Fibroblast of villous mesenchyme (primary cell): ENCODE measurements around the gene SLC2A6. TPM values are rescaled to one million over a fixed set of nuclear protein-coding genes. Genes with fewer than 3 reads are reported as not detected.

ENCODE experiments used
- DNase-seq: peaks from one replicate; pipeline ENCODE4 v3.0.0-alpha.2; 2010; ENCODE audit warnings: low read depth
- H3K4me3 ChIP-seq: 2 replicates; pipeline ENCODE4 v1.5.1; 2011; ENCODE audit warnings: low read depth, mild to moderate bottlenecking, low read length
- total RNA-seq: library from RNA; depleted of rRNA; stranded (reverse); fragments of >200 nt; gene quantifications from 2 replicates; pipeline ENCODE4 v1.2.3, GENCODE V29; 2012
- TF ChIP-seq, protein P1 (sequence below): IDR thresholded peaks from 2 replicates; pipeline ENCODE4 v1.5.1; 2012; ENCODE audit warnings: low read depth, mild to moderate bottlenecking, low read length; ENCODE audit not compliant: insufficient read depth

Gene SLC2A6
- total RNA-seq, 1 donor, result 41.9 TPM

DNA sequence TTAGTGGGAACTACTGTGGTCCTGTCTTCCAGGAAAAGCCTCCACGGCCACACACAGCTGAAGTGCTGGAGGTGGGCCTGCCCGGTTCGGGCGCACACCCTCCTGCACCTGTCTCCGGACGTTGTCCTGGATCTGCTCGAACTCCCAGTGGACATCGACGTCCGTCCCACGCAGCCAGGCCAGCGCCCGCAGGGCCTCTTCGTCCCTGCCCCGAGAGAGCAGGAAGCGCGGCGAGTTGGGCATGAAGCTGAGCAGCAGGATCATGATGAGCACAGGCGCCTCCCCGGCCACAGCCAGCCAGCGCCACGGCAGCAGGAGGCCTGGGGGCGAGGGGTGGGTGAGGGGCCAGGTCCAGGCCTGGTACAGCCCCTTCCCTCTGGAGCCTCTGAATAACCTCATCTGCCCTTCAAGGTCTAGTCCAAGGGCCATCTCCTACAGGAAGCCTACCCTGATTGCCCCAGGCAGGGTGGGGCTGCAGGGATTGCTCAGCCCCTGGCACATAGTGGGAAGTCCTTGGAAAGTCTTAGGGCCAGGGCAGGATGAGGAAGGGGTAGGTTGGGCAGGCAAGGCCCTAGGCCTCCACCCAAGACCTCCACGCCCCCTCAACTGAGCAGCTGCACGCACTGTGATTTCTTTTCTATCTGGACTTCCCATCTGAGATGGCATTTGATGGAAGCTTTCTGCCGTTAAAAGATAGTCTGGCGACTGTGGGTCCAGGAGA is 3.4 kb downstream of the SLC2A6 start:
- DNase-seq, result no peak
- no peak overlapping the region for H3K4me3 ChIP-seq
- TF ChIP-seq, protein P1, sequence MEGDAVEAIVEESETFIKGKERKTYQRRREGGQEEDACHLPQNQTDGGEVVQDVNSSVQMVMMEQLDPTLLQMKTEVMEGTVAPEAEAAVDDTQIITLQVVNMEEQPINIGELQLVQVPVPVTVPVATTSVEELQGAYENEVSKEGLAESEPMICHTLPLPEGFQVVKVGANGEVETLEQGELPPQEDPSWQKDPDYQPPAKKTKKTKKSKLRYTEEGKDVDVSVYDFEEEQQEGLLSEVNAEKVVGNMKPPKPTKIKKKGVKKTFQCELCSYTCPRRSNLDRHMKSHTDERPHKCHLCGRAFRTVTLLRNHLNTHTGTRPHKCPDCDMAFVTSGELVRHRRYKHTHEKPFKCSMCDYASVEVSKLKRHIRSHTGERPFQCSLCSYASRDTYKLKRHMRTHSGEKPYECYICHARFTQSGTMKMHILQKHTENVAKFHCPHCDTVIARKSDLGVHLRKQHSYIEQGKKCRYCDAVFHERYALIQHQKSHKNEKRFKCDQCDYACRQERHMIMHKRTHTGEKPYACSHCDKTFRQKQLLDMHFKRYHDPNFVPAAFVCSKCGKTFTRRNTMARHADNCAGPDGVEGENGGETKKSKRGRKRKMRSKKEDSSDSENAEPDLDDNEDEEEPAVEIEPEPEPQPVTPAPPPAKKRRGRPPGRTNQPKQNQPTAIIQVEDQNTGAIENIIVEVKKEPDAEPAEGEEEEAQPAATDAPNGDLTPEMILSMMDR, result no peak

DNA sequence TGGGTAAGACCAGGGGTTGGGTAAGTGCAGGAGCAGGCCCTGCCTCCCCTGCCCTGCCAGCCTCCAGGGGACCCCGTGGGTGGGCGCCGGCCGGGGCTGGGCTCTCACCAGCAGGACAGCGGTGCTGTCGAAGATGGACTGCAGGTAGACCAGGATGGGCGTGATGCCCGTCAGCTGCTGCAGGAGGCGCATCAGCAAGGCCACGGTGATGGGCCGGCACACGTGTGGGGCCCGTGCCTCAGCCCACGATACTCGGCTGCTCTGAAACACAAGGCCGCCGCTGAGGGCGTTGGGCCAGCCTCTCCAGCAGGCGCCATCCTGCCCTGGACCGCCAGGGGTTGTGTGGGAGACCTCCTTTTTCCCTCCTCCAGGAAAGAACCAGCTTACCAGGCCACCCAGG is 4.0 kb downstream of the SLC2A6 start:
- TF ChIP-seq, protein P1, result no peak
- H3K4me3 ChIP-seq, result no peak overlapping the region
- DNase-seq, result no peak

DNA sequence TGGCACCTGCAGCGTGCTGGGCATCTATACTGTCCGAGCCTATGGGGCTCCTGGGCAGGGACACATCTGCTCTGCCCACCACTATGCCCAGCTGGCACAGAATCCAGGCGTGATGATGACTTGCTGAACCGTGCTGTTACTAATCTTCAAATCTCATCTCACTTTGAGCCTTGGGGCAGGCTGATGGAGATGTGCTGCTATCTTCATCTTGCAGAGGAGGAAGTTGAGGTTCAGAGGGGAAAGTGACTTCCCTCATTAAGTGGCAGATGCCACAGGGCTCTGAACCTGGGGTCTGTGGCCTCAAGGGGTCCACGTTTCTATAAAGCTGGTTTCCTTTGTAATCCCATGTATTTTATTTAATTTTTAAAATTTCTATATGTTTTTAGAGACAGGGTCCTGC is 4.7 kb downstream of the SLC2A6 start:
- no peak overlapping the region for H3K4me3 ChIP-seq
- TF ChIP-seq, protein P1, result no peak
- DNase-seq, result no peak

DNA sequence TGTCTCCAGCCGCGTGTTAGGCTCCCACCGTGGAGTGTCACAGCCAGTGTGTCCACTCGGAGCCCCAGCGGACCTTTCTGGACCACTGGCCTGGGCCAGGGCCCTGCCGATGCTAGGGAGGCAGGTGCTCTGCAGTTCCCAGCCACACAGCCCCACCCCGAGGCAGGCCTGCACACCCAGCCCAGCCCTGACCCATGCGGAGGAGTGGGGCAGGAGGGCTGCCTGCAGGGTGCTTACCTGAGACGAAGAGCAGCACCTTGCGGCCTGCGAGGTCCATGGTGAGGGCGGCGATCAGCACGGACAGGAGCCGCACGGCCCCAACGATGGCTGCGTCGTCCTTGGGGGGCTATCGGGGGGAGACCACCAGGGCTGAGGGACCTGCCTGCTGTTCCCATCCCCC is 5.2 kb downstream of the SLC2A6 start:
- no peak overlapping the region for H3K4me3 ChIP-seq
- DNase-seq, result no peak
- TF ChIP-seq, protein P1, result no peak

DNA sequence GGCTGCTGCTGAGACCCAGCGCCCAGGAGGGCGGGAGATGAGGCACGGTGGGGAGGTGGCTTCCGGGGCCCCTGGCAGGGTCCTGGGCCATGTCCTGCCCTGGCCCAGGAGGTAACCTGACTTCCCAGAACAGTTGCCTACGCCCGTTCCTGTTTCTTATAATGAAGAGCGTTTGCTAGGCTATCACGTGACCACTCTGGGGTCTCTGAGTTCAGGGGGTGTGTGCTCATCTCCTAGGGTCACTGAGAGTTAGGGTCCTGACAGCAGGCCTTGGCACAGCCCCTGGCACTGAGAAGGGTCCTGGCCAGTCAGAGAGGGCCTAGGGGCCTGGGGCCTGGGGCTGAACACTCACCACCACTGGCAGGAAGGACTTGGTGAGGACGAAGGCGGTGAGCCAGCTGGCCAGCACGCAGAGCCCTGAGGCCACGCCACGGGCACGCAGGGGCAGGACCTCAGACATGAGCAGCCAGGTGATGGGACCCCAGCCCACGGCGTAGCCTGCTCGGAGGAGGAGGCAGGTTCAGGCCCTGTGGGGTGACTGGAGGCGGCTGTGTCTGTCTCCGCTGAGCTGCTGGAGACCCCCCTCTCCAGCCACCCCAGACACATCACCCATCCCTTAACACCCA is 6.0 kb downstream of the SLC2A6 start:
- TF ChIP-seq, protein P1, result no peak
- H3K4me3 ChIP-seq, result no peak overlapping the region
- DNase-seq, result no peak

DNA sequence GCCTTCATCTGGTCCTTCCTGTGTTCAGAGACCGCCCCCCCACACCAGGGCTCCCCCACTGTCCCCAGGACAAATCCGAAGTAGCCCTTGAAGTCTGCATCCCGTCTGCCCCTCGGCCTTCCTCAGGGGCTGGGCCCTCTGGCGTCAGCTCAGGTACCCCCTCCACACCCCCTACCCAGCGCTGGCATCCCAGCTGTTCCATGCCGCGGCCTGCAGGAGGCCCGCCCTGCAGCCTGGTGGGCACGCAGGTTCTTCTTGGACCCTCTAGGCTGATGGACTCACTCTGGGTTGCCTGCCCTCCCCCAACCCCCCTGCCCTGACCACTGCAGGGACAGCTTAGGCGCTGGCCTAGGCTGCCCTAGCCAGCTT is 6.6 kb downstream of the SLC2A6 start:
- no peak for DNase-seq
- TF ChIP-seq, protein P1, result no peak
- no peak overlapping the region for H3K4me3 ChIP-seq
